H9 (cell line): ENCODE results near the gene CTNNA3. TPM values are rescaled to one million over a fixed set of nuclear protein-coding genes. Genes with fewer than 3 reads are reported as not detected.

Source experiments
- DNase-seq: peaks from one replicate; pipeline ENCODE4 v3.0.0-alpha.2; 2017
- H2AFZ ChIP-seq: one replicate; pipeline ENCODE4 v1.6.1; 2013; ENCODE audit warnings: mild to moderate bottlenecking, low read length, control low read depth, moderate library complexity
- H2AK5ac ChIP-seq: 2 replicates; pipeline ENCODE4 v1.6.1; 2013; ENCODE audit warnings: low read length, control low read depth, mixed read lengths; ENCODE audit not compliant: insufficient read length
- H2BK120ac ChIP-seq: one replicate; pipeline ENCODE4 v1.6.1; 2013; ENCODE audit warnings: low read depth, mild to moderate bottlenecking, low read length, control low read depth, inconsistent platforms; ENCODE audit not compliant: poor library complexity, severe bottlenecking
- H2BK12ac ChIP-seq: 2 replicates; pipeline ENCODE4 v1.6.1; 2013; ENCODE audit warnings: low read length, control low read depth, mixed read lengths, low read depth; ENCODE audit not compliant: insufficient read length
- H2BK15ac ChIP-seq: 2 replicates; pipeline ENCODE4 v1.6.1; 2013; ENCODE audit warnings: low read depth, low read length, control low read depth
- H2BK20ac ChIP-seq: one replicate; pipeline ENCODE4 v1.6.1; 2013; ENCODE audit warnings: low read depth, mild to moderate bottlenecking, low read length, control low read depth, inconsistent platforms; ENCODE audit not compliant: poor library complexity, severe bottlenecking
- H2BK5ac ChIP-seq: 2 replicates; pipeline ENCODE4 v1.6.1; 2013; ENCODE audit warnings: low read length, control low read depth, mixed read lengths; ENCODE audit not compliant: insufficient read length
- H3K14ac ChIP-seq: 2 replicates; pipeline ENCODE4 v1.6.1; 2013; ENCODE audit warnings: low read length, control low read depth; ENCODE audit not compliant: insufficient read depth
- H3K18ac ChIP-seq: 2 replicates; pipeline ENCODE4 v1.6.1; 2013; ENCODE audit warnings: low read depth, mild to moderate bottlenecking, mixed read lengths, low read length, control low read depth; ENCODE audit not compliant: insufficient read length
- H3K23ac ChIP-seq: 2 replicates; pipeline ENCODE4 v1.6.1; 2013; ENCODE audit warnings: low read length, control low read depth, mixed read lengths, low read depth; ENCODE audit not compliant: insufficient read length
- H3K23me2 ChIP-seq: 2 replicates; pipeline ENCODE4 v1.6.1; 2013; ENCODE audit warnings: low read depth, mild to moderate bottlenecking, mixed read lengths, low read length, control low read depth; ENCODE audit not compliant: insufficient read length, poor library complexity, severe bottlenecking
- H3K27ac ChIP-seq: 2 replicates; pipeline ENCODE4 v1.5.1; 2013; ENCODE audit warnings: low read length, control low read depth, mixed read lengths, low read depth; ENCODE audit not compliant: insufficient read length
- H3K27me3 ChIP-seq: 2 replicates; pipeline ENCODE4 v1.6.1; 2013; ENCODE audit warnings: low read length, control low read depth, inconsistent platforms; ENCODE audit not compliant: insufficient read depth
- H3K4ac ChIP-seq: 2 replicates; pipeline ENCODE4 v1.6.1; 2013; ENCODE audit warnings: low read depth, mild to moderate bottlenecking, control low read depth, inconsistent platforms, low read length, moderate library complexity
- H3K4me1 ChIP-seq: 2 replicates; pipeline ENCODE4 v1.6.1; 2013; ENCODE audit warnings: low read length, control low read depth, inconsistent platforms; ENCODE audit not compliant: insufficient read depth
- H3K4me2 ChIP-seq: 2 replicates; pipeline ENCODE4 v1.6.1; 2013; ENCODE audit warnings: low read length, control low read depth, mixed read lengths; ENCODE audit not compliant: insufficient read length, insufficient read depth
- H3K56ac ChIP-seq: 2 replicates; pipeline ENCODE4 v1.6.1; 2013; ENCODE audit warnings: low read depth, mild to moderate bottlenecking, mixed read lengths, low read length, control low read depth; ENCODE audit not compliant: insufficient read length
- H3K79me1 ChIP-seq: 2 replicates; pipeline ENCODE4 v1.6.1; 2013; ENCODE audit warnings: low read depth, mild to moderate bottlenecking, moderate library complexity, low read length, control low read depth, inconsistent platforms; ENCODE audit not compliant: insufficient read depth, poor library complexity, severe bottlenecking
- H3K79me2 ChIP-seq: 2 replicates; pipeline ENCODE4 v1.6.1; 2013; ENCODE audit warnings: low read length, control low read depth, inconsistent platforms; ENCODE audit not compliant: insufficient read depth
- H3K9ac ChIP-seq: 2 replicates; pipeline ENCODE4 v1.6.1; 2013; ENCODE audit warnings: low read length, control low read depth, mixed read lengths; ENCODE audit not compliant: insufficient read length; ENCODE audit errors: extremely low read depth
- H3K9me3 ChIP-seq: one replicate; pipeline ENCODE4 v1.6.1; 2013; ENCODE audit warnings: low read depth, low read length, inconsistent platforms; ENCODE audit not compliant: control insufficient read depth
- H3T11ph ChIP-seq: one replicate; pipeline ENCODE4 v1.6.1; 2013; ENCODE audit warnings: mild to moderate bottlenecking, low read length, control low read depth, inconsistent platforms
- H4K20me1 ChIP-seq: one replicate; pipeline ENCODE4 v1.6.1; 2013; ENCODE audit not compliant: control insufficient read depth, insufficient read length, insufficient read depth
- H4K5ac ChIP-seq: 2 replicates; pipeline ENCODE4 v1.6.1; 2013; ENCODE audit warnings: low read depth, mild to moderate bottlenecking, mixed read lengths, low read length, control low read depth; ENCODE audit not compliant: insufficient read length
- H4K8ac ChIP-seq: replicated peaks from 2 replicates; pipeline ENCODE4 v1.6.1; 2013; ENCODE audit warnings: low read length, control low read depth, mixed read lengths, low read depth; ENCODE audit not compliant: insufficient read length
- H4K91ac ChIP-seq: 2 replicates; pipeline ENCODE4 v1.6.1; 2013; ENCODE audit warnings: low read depth, mild to moderate bottlenecking, moderate library complexity, mixed read lengths, low read length, control low read depth; ENCODE audit not compliant: insufficient read length
- H3K27ac Mint-ChIP-seq, 3 experiments: 2 replicates in 2 of 3; 3 replicates in 1 of 3; pipeline ENCODE4 v1.8.0; 2020 to 2021; ENCODE audit warnings: mixed read lengths in 3 of 3, mild to moderate bottlenecking in 1 of 3, moderate library complexity in 1 of 3
- H3K27me3 Mint-ChIP-seq: 2 replicates; pipeline ENCODE4 v1.8.0; 2021; ENCODE audit warnings: low read depth, mild to moderate bottlenecking, moderate library complexity, mixed read lengths
- H3K36me3 Mint-ChIP-seq, 3 experiments: 2 replicates in 2 of 3; 3 replicates in 1 of 3; pipeline ENCODE4 v1.8.0; 2020 to 2021; ENCODE audit warnings: low read depth in 3 of 3, mixed read lengths in 3 of 3; ENCODE audit not compliant: insufficient read depth in 1 of 3
- H3K4me1 Mint-ChIP-seq, 2 experiments: 2 replicates each; pipeline ENCODE4 v1.8.0; 2020; ENCODE audit warnings: mixed read lengths in 2 of 2
- H3K4me3 Mint-ChIP-seq, 2 experiments: 2 replicates in 1 of 2; 3 replicates in 1 of 2; pipeline ENCODE4 v1.8.0; 2020 to 2021; ENCODE audit warnings: mild to moderate bottlenecking in 2 of 2, mixed read lengths in 2 of 2, moderate library complexity in 1 of 2
- H3K9me3 Mint-ChIP-seq, 2 experiments: 2 replicates in 1 of 2; 3 replicates in 1 of 2; pipeline ENCODE4 v1.8.0; 2020; ENCODE audit warnings: mild to moderate bottlenecking in 2 of 2, mixed read lengths in 2 of 2, moderate library complexity in 1 of 2
- CTCF ChIP-seq: fragments of 200-600 bp; sonication (generic); conservative IDR thresholded peaks from 3 replicates; pipeline ENCODE4 v1.8.0; 2021; ENCODE audit warnings: antibody characterized with exemption, mild to moderate bottlenecking
- WGBS: extraction: QIAGEN DNeasy Blood & Tissue Kit; methylation state at CpG from one replicate; pipeline ENCODE4 v1.1.7; 2013; ENCODE audit warnings: missing lambda C conversion rate, low lambda C conversion rate, mixed read lengths; ENCODE audit not compliant: insufficient read length; ENCODE audit errors: extremely low coverage; 5-methylcytosine and 5-hydroxymethylcytosine counted together
- total RNA-seq: library from RNA; stranded (reverse); gene quantifications from 2 replicates; pipeline ENCODE4 v1.2.1, GENCODE V29; 2021

Gene CTNNA3
- total RNA-seq, 1 experiment from 2014 or later, result 3.3 TPM

GRCh38 chr10:67259319-67259929 lies 436.6 kb downstream of the CTNNA3 start:
- Mint-ChIP-seq H3K27me3 (no peaks in the 10 kb centered on the region), H3K36me3 (no peaks in the 10 kb centered on the region), H3K4me3 (no peak overlapping the region), H3K27ac (no peak overlapping the region), H3K4me1 (peaks cover 0 to 4% of the 10 kb centered on the region in 2 experiments; a peak in 2 of 4 replicates), H3K9me3 (no peaks in the 10 kb centered on the region)
- no peak overlapping the region for H3T11ph ChIP-seq
- H2BK12ac ChIP-seq, result no peak overlapping the region
- H2AK5ac ChIP-seq, result no peak overlapping the region
- no peaks in the 10 kb centered on the region for H3K4me1 ChIP-seq
- no peak for DNase-seq
- no CpG with 5 or more reads among the region's 4 CpGs for WGBS
- no peak overlapping the region for H4K91ac ChIP-seq
- no peak overlapping the region for H3K18ac ChIP-seq
- no peak overlapping the region for H2BK15ac ChIP-seq
- H3K56ac ChIP-seq, result no peak overlapping the region
- no peak overlapping the region for H2BK120ac ChIP-seq
- no peak overlapping the region for H2BK5ac ChIP-seq
- H3K4ac ChIP-seq, result no peak overlapping the region
- H3K4me2 ChIP-seq, result no peak overlapping the region
- no peaks in the 10 kb centered on the region for H3K79me1 ChIP-seq
- no peak overlapping the region for H2BK20ac ChIP-seq
- H4K8ac ChIP-seq, result no peak overlapping the region
- H3K14ac ChIP-seq, result no peak overlapping the region
- H3K23me2 ChIP-seq, result no peaks in the 10 kb centered on the region
- H3K79me2 ChIP-seq, result no peaks in the 10 kb centered on the region
- no peaks in the 10 kb centered on the region for H3K9me3 ChIP-seq
- no peak overlapping the region for H3K27ac ChIP-seq
- H4K20me1 ChIP-seq, result no peaks in the 10 kb centered on the region
- H4K5ac ChIP-seq, result no peak overlapping the region
- no peak overlapping the region for H2AFZ ChIP-seq
- no peak overlapping the region for H3K9ac ChIP-seq
- no peak overlapping the region for H3K23ac ChIP-seq
- no peak for TF ChIP-seq CTCF
- H3K27me3 ChIP-seq, result no peaks in the 10 kb centered on the region
